Thyroid gland (tissue), 4 donors: ENCODE measurements around the gene NACC1. TPM values are rescaled to one million over a fixed set of nuclear protein-coding genes. Genes with fewer than 3 reads are reported as not detected.

Source experiments
- DNase-seq, 2 donors: peaks; one replicate each; pipeline ENCODE4 v3.0.0-alpha.2; 2019
- H3K27ac ChIP-seq, 3 donors: fragments of 200-600 bp; sonication (generic); 1 replicate in 2 of 3; 2 replicates in 1 of 3; pipeline ENCODE4 v1.5.1; 2016 to 2019; ENCODE audit warnings: mild to moderate bottlenecking in 1 of 3, moderate library complexity in 1 of 3
- H3K27me3 ChIP-seq: fragments of 200-600 bp; sonication (generic); one replicate; pipeline ENCODE4 v1.5.1; 2019
- H3K36me3 ChIP-seq, 2 donors: fragments of 200-600 bp; sonication (generic); one replicate each; pipeline ENCODE4 v1.5.1; 2016 to 2019
- H3K4me1 ChIP-seq, 2 donors: fragments of 200-600 bp; sonication (generic); one replicate each; pipeline ENCODE4 v1.5.1; 2017 to 2019
- H3K4me3 ChIP-seq, 3 donors: fragments of 200-600 bp; sonication (generic); replicated peaks in 1 of 3; 1 replicate in 2 of 3; 2 replicates in 1 of 3; pipeline ENCODE4 v1.5.1; 2016; ENCODE audit warnings: mild to moderate bottlenecking in 1 of 3
- H3K9me3 ChIP-seq: fragments of 200-600 bp; sonication (generic); one replicate; pipeline ENCODE4 v1.5.1; 2017
- CTCF ChIP-seq, 6 experiments: fragments of 200-600 bp in 3 of 6; fragments of 450-650 bp in 3 of 6; sonication (generic) in 3 of 6; IDR thresholded peaks; one replicate each; pipeline ENCODE4 v1.5.1; 2016 to 2019; ENCODE audit warnings: antibody characterized with exemption in 6 of 6, mild to moderate bottlenecking in 2 of 6, inconsistent platforms in 1 of 6, moderate library complexity in 1 of 6
- POLR2A ChIP-seq, 2 donors: fragments of 450-650 bp; IDR thresholded peaks; one replicate each; pipeline ENCODE4 v1.6.1; 2017; ENCODE audit warnings: antibody characterized with exemption in 2 of 2, mild to moderate bottlenecking in 2 of 2, moderate library complexity in 1 of 2
- WGBS, 2 donors: methylation state at CpG; one replicate each; pipeline ENCODE4 v1.1.5; 2017; 5-methylcytosine and 5-hydroxymethylcytosine counted together
- intact Hi-C: fragments of 100-400 bp; cut with DNase I; formaldehyde crosslinking; loops from one replicate; pipeline ENCODE4 v1.15.1; 2023
- total RNA-seq, 4 donors: library from RNA; depleted of rRNA; stranded (reverse); fragments of >200 nt; gene quantifications; one replicate each; pipeline ENCODE4 v1.2.3, GENCODE V29; 2016

NACC1 gene
- total RNA-seq, 4 donors from 2014 or later: 16.9 to 67.7 (median 43.0) TPM

- Histone ChIP-seq H3K27me3 (no peaks in the 10 kb centered on the region), H3K27ac (peak overlapping the region in 1 of 3 donors; percentile 63), H3K36me3 (peaks cover 0 to 9% of the 10 kb centered on the region in 2 donors), H3K4me1 (peaks cover 15 to 16% of the 10 kb centered on the region in 2 donors), H3K4me3 (no peak overlapping the region), H3K9me3 (no peaks in the 10 kb centered on the region)
- TF ChIP-seq CTCF (IDR thresholded peaks at IDR 0.05): no peak
- WGBS, 2 donors: 87 to 93% methylated on average over 11 of the region's 11 CpGs
- intact Hi-C loops: no loop called here
- no peak for DNase-seq
Observed at GRCh38 chr19:13077240-13077639, 40.8 kb upstream of the NACC1 start.

GRCh38 chr19:13078381-13078780 lies 39.7 kb upstream of the NACC1 start:
- Histone ChIP-seq H3K27me3 (no peaks in the 10 kb centered on the region), H3K27ac (peak overlapping the region in 2 of 3 donors; percentile 41 to 63), H3K36me3 (peaks cover 0 to 9% of the 10 kb centered on the region in 2 donors), H3K4me1 (peaks cover 15 to 16% of the 10 kb centered on the region in 2 donors), H3K9me3 (no peaks in the 10 kb centered on the region), H3K4me3 (no peak overlapping the region)
- WGBS, 2 donors: 79 to 83% methylated on average over 9 of the region's 10 CpGs
- DNase-seq: no peak
- no peak for TF ChIP-seq POLR2A (IDR thresholded peaks at IDR 0.05)
- TF ChIP-seq CTCF (IDR thresholded peaks at IDR 0.05): no peak
- intact Hi-C loops: no loop called here

- peaks cover 0 to 6% of the 10 kb centered on the region in 2 donors for H3K36me3 ChIP-seq
- WGBS, 2 donors: 56 to 64% methylated on average over 8 to 9 of the region's 12 CpGs
- H3K9me3 ChIP-seq: no peaks in the 10 kb centered on the region
- TF ChIP-seq POLR2A (IDR thresholded peaks at IDR 0.05): no peak
- TF ChIP-seq CTCF (IDR thresholded peaks at IDR 0.05): no peak
- H3K27me3 ChIP-seq: no peaks in the 10 kb centered on the region
- peaks cover 15 to 16% of the 10 kb centered on the region in 2 donors for H3K4me1 ChIP-seq
- peak overlapping the region; percentile 41 to 63 (median 41) for H3K27ac ChIP-seq
- no peak overlapping the region for H3K4me3 ChIP-seq
- intact Hi-C loops: no loop called here
- peak; percentile 63 to 65 for DNase-seq
Observed at GRCh38 chr19:13078897-13079541, 39.0 kb upstream of the NACC1 start.

- H3K4me1 ChIP-seq: peaks cover 15 to 16% of the 10 kb centered on the region in 2 donors
Observed at GRCh38 chr19:13079542-13079986, 38.5 kb upstream of the NACC1 start.

More at GRCh38 chr19:13079542-13079986, 38.5 kb upstream of the NACC1 start:
- WGBS, 2 donors: 58 to 65% methylated on average over 12 of the region's 16 CpGs
- intact Hi-C loops: no loop called here
- H3K27me3 ChIP-seq: no peaks in the 10 kb centered on the region
- H3K36me3 ChIP-seq: peaks cover 0 to 3% of the 10 kb centered on the region in 2 donors
- no peak for TF ChIP-seq POLR2A (IDR thresholded peaks at IDR 0.05)
- TF ChIP-seq CTCF (IDR thresholded peaks at IDR 0.05): no peak
- no peak overlapping the region for H3K4me3 ChIP-seq
- no peaks in the 10 kb centered on the region for H3K9me3 ChIP-seq
- H3K27ac ChIP-seq: peak overlapping the region; percentile 41 to 63 (median 41)
- peak; percentile 48 to 57 for DNase-seq
